ENCODE data around the gene PHLDB1. TPM values are rescaled to one million over a fixed set of nuclear protein-coding genes. Genes with fewer than 3 reads are reported as not detected.

PHLDB1 gene
- total RNA-seq, 2 experiments from 2014 or later = 1.7 to 2.7 TPM

GRCh38 chr11:118622376-118623268 lies 15.2 kb downstream of the PHLDB1 start:
- POLR2A ChIA-PET = interaction anchor here (0.6 kb wide), 1 partner anchor 261 kb away, joined by 4 read pairs; the partner anchor contains the start of gene CXCR5
- Mint-ChIP-seq H3K27me3 (peaks cover 8% of the 10 kb centered on the region), H3K9me3 (ENCODE audit: low read depth) (no peaks in the 10 kb centered on the region)

GRCh38 chr11:118623269-118623655 lies 15.8 kb downstream of the PHLDB1 start:
- no peaks in the 10 kb centered on the region for H3K9me3 Mint-ChIP-seq (ENCODE audit: low read depth)
- H3K27me3 Mint-ChIP-seq = peaks cover 8% of the 10 kb centered on the region
- H3K27ac Mint-ChIP-seq = no peak overlapping the region
- intact Hi-C loops (cut with DNase I, micrococcal nuclease) = no loop called here
- CTCF ChIA-PET = interaction anchor here (0.6 to 0.9 kb wide), 3 partner anchors 13 to 146 kb away, joined by 3 to 4 read pairs (median 4); no protein-coding TSS in a partner anchor
- peaks cover 12% of the 10 kb centered on the region for H3K4me1 Mint-ChIP-seq
- DNase-seq (no peak), ATAC-seq (no peak)
- H3K4me3 Mint-ChIP-seq = no peak overlapping the region
- no peaks in the 10 kb centered on the region for H3K36me3 Mint-ChIP-seq (ENCODE audit: low read depth)
- POLR2A ChIA-PET = no interaction called here

More at GRCh38 chr11:118622376-118623268, 15.2 kb downstream of the PHLDB1 start:
- no peak for DNase-seq
- ATAC-seq = no peak
- H3K4me3 Mint-ChIP-seq = no peak overlapping the region
- no peak overlapping the region for H3K27ac Mint-ChIP-seq
- CTCF ChIA-PET = interaction anchor here (0.6 to 1.8 kb wide), 8 partner anchors 11 to 708 kb away, joined by 3 to 8 read pairs (median 4); no protein-coding TSS in a partner anchor
- intact Hi-C loops (cut with DNase I, micrococcal nuclease) = no loop called here
- peaks cover 12% of the 10 kb centered on the region for H3K4me1 Mint-ChIP-seq
- H3K36me3 Mint-ChIP-seq (ENCODE audit: low read depth) = no peaks in the 10 kb centered on the region

GRCh38 chr11:118625036-118625690 lies 17.7 kb downstream of the PHLDB1 start:
- DNase-seq (no peak), ATAC-seq (no peak)
- Mint-ChIP-seq H3K27me3 (peaks cover 5% of the 10 kb centered on the region), H3K4me3 (no peak overlapping the region), H3K9me3 (ENCODE audit: low read depth) (no peaks in the 10 kb centered on the region), H3K27ac (no peak overlapping the region), H3K4me1 (peaks cover 8% of the 10 kb centered on the region), H3K36me3 (ENCODE audit: low read depth) (no peaks in the 10 kb centered on the region)
- intact Hi-C loops (cut with DNase I, micrococcal nuclease) = no loop called here
- ChIA-PET POLR2A (no interaction called here), CTCF (interaction anchor here (1.6 to 2.6 kb wide), 2 partner anchors 10 to 13 kb away, joined by 5 to 10 read pairs; no protein-coding TSS in a partner anchor)

- Mint-ChIP-seq H3K36me3 (ENCODE audit: low read depth) (no peaks in the 10 kb centered on the region), H3K27ac (no peak overlapping the region), H3K4me1 (peaks cover 4% of the 10 kb centered on the region), H3K4me3 (no peak overlapping the region), H3K9me3 (ENCODE audit: low read depth) (no peaks in the 10 kb centered on the region), H3K27me3 (peaks cover 5% of the 10 kb centered on the region)
- no peak for ATAC-seq
- intact Hi-C loops (cut with DNase I, micrococcal nuclease) = no loop called here
- ChIA-PET CTCF (interaction anchor here (0.6 to 2.6 kb wide), 5 partner anchors 9 to 167 kb away, joined by 3 to 10 read pairs (median 5); no protein-coding TSS in a partner anchor), POLR2A (no interaction called here)
- DNase-seq = no peak
Observed at GRCh38 chr11:118625976-118626375, 18.6 kb downstream of the PHLDB1 start.

GRCh38 chr11:118627566-118627965 lies 20.2 kb downstream of the PHLDB1 start:
- Mint-ChIP-seq H3K27ac (no peak overlapping the region), H3K27me3 (no peaks in the 10 kb centered on the region), H3K4me1 (no peaks in the 10 kb centered on the region)

GRCh38 chr11:118628031-118628430 lies 20.6 kb downstream of the PHLDB1 start:
- Mint-ChIP-seq H3K4me3 (no peak overlapping the region), H3K9me3 (ENCODE audit: low read depth) (no peaks in the 10 kb centered on the region), H3K27ac (no peak overlapping the region), H3K36me3 (ENCODE audit: low read depth) (no peaks in the 10 kb centered on the region), H3K27me3 (no peaks in the 10 kb centered on the region), H3K4me1 (no peaks in the 10 kb centered on the region)
- ChIA-PET POLR2A (no interaction called here), CTCF (no interaction called here)
- ATAC-seq (no peak), DNase-seq (no peak)
- intact Hi-C loops (cut with DNase I, micrococcal nuclease) = no loop called here

More at GRCh38 chr11:118627566-118627965, 20.2 kb downstream of the PHLDB1 start:
- no peak for ATAC-seq
- ChIA-PET POLR2A (no interaction called here), CTCF (interaction anchor here (0.8 kb wide), 1 partner anchor 15 kb away, joined by 3 read pairs; no protein-coding TSS in a partner anchor)
- Mint-ChIP-seq H3K36me3 (ENCODE audit: low read depth) (no peaks in the 10 kb centered on the region), H3K9me3 (ENCODE audit: low read depth) (no peaks in the 10 kb centered on the region), H3K4me3 (no peak overlapping the region)
- intact Hi-C loops (cut with DNase I, micrococcal nuclease) = no loop called here
- no peak for DNase-seq

GRCh38 chr11:118628432-118628831 lies 21.0 kb downstream of the PHLDB1 start:
- DNase-seq (no peak), ATAC-seq (no peak)
- CTCF ChIA-PET = interaction anchor here (0.7 to 0.8 kb wide), 2 partner anchors 30 to 123 kb away, joined by 3 to 4 read pairs; no protein-coding TSS in a partner anchor
- no peaks in the 10 kb centered on the region for H3K27me3 Mint-ChIP-seq
- intact Hi-C loops (cut with DNase I, micrococcal nuclease) = no loop called here
- no peaks in the 10 kb centered on the region for H3K36me3 Mint-ChIP-seq (ENCODE audit: low read depth)
- H3K4me1 Mint-ChIP-seq = no peaks in the 10 kb centered on the region
- no peak overlapping the region for H3K27ac Mint-ChIP-seq
- no peaks in the 10 kb centered on the region for H3K9me3 Mint-ChIP-seq (ENCODE audit: low read depth)
- no peak overlapping the region for H3K4me3 Mint-ChIP-seq
- POLR2A ChIA-PET = interaction anchor here (0.7 kb wide), 1 partner anchor 59 kb away, joined by 4 read pairs; no protein-coding TSS in a partner anchor

GRCh38 chr11:118628861-118629549 lies 21.6 kb downstream of the PHLDB1 start:
- H3K36me3 Mint-ChIP-seq (ENCODE audit: low read depth) = no peaks in the 10 kb centered on the region
- no peak for DNase-seq
- H3K4me3 Mint-ChIP-seq = no peak overlapping the region
- no peak for ATAC-seq
- intact Hi-C loops (cut with DNase I, micrococcal nuclease) = no loop called here
- H3K9me3 Mint-ChIP-seq (ENCODE audit: low read depth) = no peaks in the 10 kb centered on the region
- no peaks in the 10 kb centered on the region for H3K4me1 Mint-ChIP-seq
- H3K27me3 Mint-ChIP-seq = no peaks in the 10 kb centered on the region
- no peak overlapping the region for H3K27ac Mint-ChIP-seq
- CTCF ChIA-PET = interaction anchor here (0.7 to 0.8 kb wide), 2 partner anchors 29 to 124 kb away, joined by 3 to 4 read pairs; no protein-coding TSS in a partner anchor
- POLR2A ChIA-PET = interaction anchor here (0.7 kb wide), 1 partner anchor 59 kb away, joined by 4 read pairs; no protein-coding TSS in a partner anchor

- no peaks in the 10 kb centered on the region for H3K27me3 Mint-ChIP-seq
- H3K27ac Mint-ChIP-seq = no peak overlapping the region
- intact Hi-C loops (cut with DNase I, micrococcal nuclease) = no loop called here
- ATAC-seq = no peak
- DNase-seq = no peak
- no peak overlapping the region for H3K4me3 Mint-ChIP-seq
- no peaks in the 10 kb centered on the region for H3K36me3 Mint-ChIP-seq (ENCODE audit: low read depth)
- CTCF ChIA-PET = interaction anchor here (0.6 to 0.7 kb wide), 2 partner anchors 27 to 173 kb away, joined by 3 to 4 read pairs; no protein-coding TSS in a partner anchor
- no peaks in the 10 kb centered on the region for H3K9me3 Mint-ChIP-seq (ENCODE audit: low read depth)
- no peaks in the 10 kb centered on the region for H3K4me1 Mint-ChIP-seq
- POLR2A ChIA-PET = no interaction called here
Observed at GRCh38 chr11:118629761-118630661, 22.6 kb downstream of the PHLDB1 start.

GRCh38 chr11:118631142-118631909 lies 23.9 kb downstream of the PHLDB1 start:
- POLR2A ChIA-PET = no interaction called here
- H3K27me3 Mint-ChIP-seq = no peaks in the 10 kb centered on the region
- ATAC-seq = no peak
- DNase-seq = no peak
- no peaks in the 10 kb centered on the region for H3K36me3 Mint-ChIP-seq (ENCODE audit: low read depth)
- no peaks in the 10 kb centered on the region for H3K4me1 Mint-ChIP-seq
- H3K9me3 Mint-ChIP-seq (ENCODE audit: low read depth) = no peaks in the 10 kb centered on the region
- intact Hi-C loops (cut with DNase I, micrococcal nuclease) = no loop called here
- H3K4me3 Mint-ChIP-seq = no peak overlapping the region
- H3K27ac Mint-ChIP-seq = no peak overlapping the region
- CTCF ChIA-PET = interaction anchor here (0.7 kb wide), 1 partner anchor 36 kb away, joined by 3 read pairs; no protein-coding TSS in a partner anchor

Measured in activated CD4-positive, alpha-beta T cell treated with anti-CD3 and anti-CD28 coated beads for 36 hours (primary cell).